HL-60 (cell line): Measurements from ENCODE around the gene NTN3.

Experiments
- CTCF ChIP-seq: IDR thresholded peaks from one replicate; pipeline ENCODE4 v1.5.1; 2011; ENCODE audit warnings: low read length, control low read depth, inconsistent platforms; ENCODE audit not compliant: insufficient read depth
- GABPA ChIP-seq: IDR thresholded peaks from 2 replicates; pipeline ENCODE4 v1.6.1; 2012; ENCODE audit warnings: low read depth
- REST ChIP-seq: IDR thresholded peaks from 2 replicates; pipeline ENCODE4 v1.6.1; 2012; ENCODE audit warnings: low read depth; ENCODE audit not compliant: insufficient replicate concordance
- SPI1 ChIP-seq: IDR thresholded peaks from 2 replicates; pipeline ENCODE4 v1.6.1; 2012; ENCODE audit warnings: low read depth, mild to moderate bottlenecking, borderline replicate concordance

DNA sequence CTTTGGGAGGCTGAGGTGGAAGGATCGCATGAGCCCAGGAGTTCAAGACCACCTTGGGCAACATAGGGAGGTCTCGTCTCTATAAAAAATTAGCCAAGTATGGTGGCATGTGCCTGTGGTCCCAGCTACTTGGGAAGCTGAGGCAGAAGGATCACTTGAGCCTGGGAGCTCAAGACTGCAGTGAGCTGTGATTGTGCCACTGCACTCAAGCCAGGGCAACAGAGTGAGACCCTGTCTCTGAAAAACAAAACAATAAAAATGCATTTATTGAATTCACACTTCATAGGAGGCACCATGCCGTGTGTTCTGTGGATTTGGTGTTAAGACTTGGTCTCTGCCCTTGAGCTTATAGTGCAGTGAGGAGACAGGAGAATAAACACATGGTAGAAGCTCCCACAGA, 6.2 kb downstream of the NTN3 start:
- TF ChIP-seq CTCF (no peak), GABPA (no peak), SPI1 (no peak), REST (no peak)
